Pancreas (tissue), 10 donors: Measurements from ENCODE around the gene XYLT1. TPM values are rescaled to one million over a fixed set of nuclear protein-coding genes. Genes with fewer than 3 reads are reported as not detected.
A peak's percentile ranks its signal among the peaks of the same experiment; 100 is the strongest.

Experiments
- ATAC-seq, 4 donors: fragments of 200-7000 bp; cut with Tn5 transposase; one replicate each; pipeline versions ENCODE4 v1.8.0 to v1.9.1; 2020; ENCODE audit warnings: mild to moderate bottlenecking in 4 of 4, moderate library complexity in 4 of 4
- DNase-seq, 6 donors: peaks; one replicate each; pipeline ENCODE4 v3.0.0-alpha.2; 2020
- FAIRE-seq: peaks from 2 replicates; lab custom pipeline; 2012; peaks lifted over from hg19 to GRCh38; lab: Jason Lieb, UNC
- H3K27ac ChIP-seq, 4 donors: fragments of 200-600 bp; sonication (generic); 1 replicate in 3 of 4; 2 replicates in 1 of 4; pipeline versions ENCODE4 v1.5.0 to v1.8.0; 2020
- H3K27me3 ChIP-seq, 4 donors: fragments of 200-600 bp; one replicate each; pipeline ENCODE4 v1.8.0; 2021
- H3K36me3 ChIP-seq, 3 donors: fragments of 200-600 bp; sonication (generic) in 1 of 3; one replicate each; pipeline versions ENCODE4 v1.5.0 to v1.8.0; 2020 to 2021
- H3K4me1 ChIP-seq, 3 donors: fragments of 200-600 bp; one replicate each; pipeline ENCODE4 v1.8.0; 2021
- H3K4me3 ChIP-seq, 4 donors: fragments of 200-600 bp; sonication (generic) in 2 of 4; one replicate each; pipeline versions ENCODE4 v1.5.0 to v1.8.0; 2020 to 2021
- H3K9me3 ChIP-seq, 4 donors: fragments of 200-600 bp; one replicate each; pipeline ENCODE4 v1.8.0; 2021
- WGBS, 2 donors: extraction: QIAGEN DNeasy Blood & Tissue Kit; methylation state at CpG; one replicate each; pipeline ENCODE4 v1.1.7; 2013; 5-methylcytosine and 5-hydroxymethylcytosine counted together
- intact Hi-C, 3 donors: fragments of 100-400 bp; cut with DNase I; formaldehyde crosslinking; loops; one replicate each; pipeline versions ENCODE4 v1.11.1 to v1.14.2; 2022
- polyA plus RNA-seq, 2 donors: library from polyadenylated mRNA; stranded (reverse); fragments of 200-250 nt; gene quantifications; one replicate each; pipeline ENCODE4 v1.2.3, GENCODE V29; 2013
- total RNA-seq, 6 donors: library from RNA; stranded (reverse); fragmentation: NEBNext Ultra II Directional in 4 of 6; extraction: Animal tissue kit (Norgen Biotek cat#: 25700) in 4 of 6; gene quantifications; one replicate each; pipeline versions ENCODE4 v1.2.1 to v1.2.4, GENCODE V29; 2021 to 2023
- TF ChIP-seq, protein P1 (sequence below), 4 donors: fragments of 200-600 bp; sonication (generic) in 3 of 4; IDR thresholded peaks; one replicate each; pipeline versions ENCODE4 v1.5.0 to v1.8.0; 2021; ENCODE audit warnings: antibody characterized with exemption in 4 of 4
- donor health status: healthy with polysubstance abuse.
- donor health status: DM: no; HTN: no; CAD: no; lungs with moderate emphysema.
- donor health status: DM: no; HTN: no; CAD: no.
- donor health status: control.
- donor health status: control.
- donor health status: Bipolar disorder and iron deficiency.
- donor health status: DM: yes; HTN: yes; CAD: no.
- donor health status: DM: no; HTN: no; CAD: no.
- donor health status: DM: no; HTN: no; CAD: no.
- donor health status: DM: yes; HTN: yes; CAD: no.

The XYLT1 gene
- total and polyA plus RNA-seq, 8 donors: 1.6 to 8.2 (median 4.6) TPM

DNA sequence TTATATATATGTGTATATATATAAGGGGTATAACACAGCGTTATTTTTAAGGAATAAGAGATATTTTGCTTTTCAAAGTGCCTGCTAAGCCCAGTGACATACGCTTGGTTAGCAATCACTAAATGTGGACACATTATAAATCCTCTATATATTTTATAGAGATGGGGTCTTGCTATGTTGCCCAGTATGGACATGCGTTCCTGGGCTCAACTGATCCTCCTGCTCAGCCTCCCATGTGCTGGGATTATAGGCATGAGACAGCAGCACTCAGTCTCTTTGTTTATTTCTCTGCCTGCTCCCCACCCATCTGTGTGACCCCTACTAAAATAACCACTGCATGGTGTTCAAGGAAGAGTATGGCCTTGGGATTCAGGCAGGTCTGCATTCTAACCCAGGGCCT is 63.4 kb downstream of the XYLT1 start:
- Histone ChIP-seq H3K4me1 (peaks cover 0 to 6% (median 4%) of the 10 kb centered on the region in 3 donors), H3K27me3 (no peaks in the 10 kb centered on the region), H3K36me3 (no peaks in the 10 kb centered on the region), H3K4me3 (no peak overlapping the region), H3K9me3 (no peaks in the 10 kb centered on the region), H3K27ac (no peak overlapping the region)
- DNase-seq: no peak
- no peak for ATAC-seq
- TF ChIP-seq, protein P1, sequence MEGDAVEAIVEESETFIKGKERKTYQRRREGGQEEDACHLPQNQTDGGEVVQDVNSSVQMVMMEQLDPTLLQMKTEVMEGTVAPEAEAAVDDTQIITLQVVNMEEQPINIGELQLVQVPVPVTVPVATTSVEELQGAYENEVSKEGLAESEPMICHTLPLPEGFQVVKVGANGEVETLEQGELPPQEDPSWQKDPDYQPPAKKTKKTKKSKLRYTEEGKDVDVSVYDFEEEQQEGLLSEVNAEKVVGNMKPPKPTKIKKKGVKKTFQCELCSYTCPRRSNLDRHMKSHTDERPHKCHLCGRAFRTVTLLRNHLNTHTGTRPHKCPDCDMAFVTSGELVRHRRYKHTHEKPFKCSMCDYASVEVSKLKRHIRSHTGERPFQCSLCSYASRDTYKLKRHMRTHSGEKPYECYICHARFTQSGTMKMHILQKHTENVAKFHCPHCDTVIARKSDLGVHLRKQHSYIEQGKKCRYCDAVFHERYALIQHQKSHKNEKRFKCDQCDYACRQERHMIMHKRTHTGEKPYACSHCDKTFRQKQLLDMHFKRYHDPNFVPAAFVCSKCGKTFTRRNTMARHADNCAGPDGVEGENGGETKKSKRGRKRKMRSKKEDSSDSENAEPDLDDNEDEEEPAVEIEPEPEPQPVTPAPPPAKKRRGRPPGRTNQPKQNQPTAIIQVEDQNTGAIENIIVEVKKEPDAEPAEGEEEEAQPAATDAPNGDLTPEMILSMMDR (IDR thresholded peaks at IDR 0.05): no peak
- WGBS, 2 donors: 95 to 96% methylated on average over 3 of the region's 3 CpGs
- no peak for FAIRE-seq
- intact Hi-C loops: no loop called here

DNA sequence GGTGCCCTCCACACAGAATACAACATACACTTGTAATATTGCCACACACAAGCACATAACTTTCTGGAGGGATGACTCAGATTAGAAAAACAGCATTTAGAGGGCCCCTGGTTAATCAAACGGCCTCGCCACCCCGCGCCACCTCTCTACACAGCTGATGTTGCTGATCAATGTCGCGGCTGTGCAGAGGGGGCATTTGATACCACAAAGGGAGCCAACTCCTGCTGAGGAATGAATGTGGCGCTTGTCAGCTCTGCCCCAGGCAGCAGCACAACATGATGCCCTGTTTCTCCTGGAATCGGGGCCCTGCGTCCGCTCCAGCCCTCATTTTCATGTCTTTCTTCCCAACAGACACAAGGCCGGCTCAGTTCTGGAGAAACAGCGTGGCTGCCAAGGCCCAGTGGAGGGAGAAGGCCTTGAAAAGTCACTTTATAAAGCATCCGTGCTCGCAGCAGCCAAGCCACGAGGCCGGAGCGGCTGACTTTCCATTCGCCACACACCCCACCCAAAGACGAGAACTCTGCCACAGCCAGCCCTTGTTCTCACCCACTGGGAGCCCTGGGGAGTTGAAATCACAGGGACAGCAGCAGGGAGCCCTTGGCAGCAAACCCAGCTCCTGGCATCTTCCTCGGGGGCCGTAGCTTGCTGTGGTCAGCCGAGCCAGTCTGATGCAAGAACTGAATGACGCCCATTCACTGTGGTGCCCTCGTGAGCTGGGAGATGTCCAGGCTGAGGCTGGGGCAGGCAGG is 65.6 kb downstream of the XYLT1 start:
- ATAC-seq (peak; percentile 55 to 76 (median 72)), DNase-seq (peak; percentile 19 to 72 (median 42)), FAIRE-seq (no peak)
- no peaks in the 10 kb centered on the region for H3K36me3 ChIP-seq
- peak overlapping the region; percentile 14 to 66 (median 36) for H3K27ac ChIP-seq
- peaks cover 0 to 4% (median 1%) of the 10 kb centered on the region in 3 donors for H3K4me1 ChIP-seq
- H3K27me3 ChIP-seq: no peaks in the 10 kb centered on the region
- TF ChIP-seq, protein P1 (IDR thresholded peaks at IDR 0.05): no peak
- 67 to 71% methylated on average over 24 of the region's 24 CpGs for WGBS, 2 donors
- H3K4me3 ChIP-seq: no peak overlapping the region
- intact Hi-C loops: no loop called here
- no peaks in the 10 kb centered on the region for H3K9me3 ChIP-seq

DNA sequence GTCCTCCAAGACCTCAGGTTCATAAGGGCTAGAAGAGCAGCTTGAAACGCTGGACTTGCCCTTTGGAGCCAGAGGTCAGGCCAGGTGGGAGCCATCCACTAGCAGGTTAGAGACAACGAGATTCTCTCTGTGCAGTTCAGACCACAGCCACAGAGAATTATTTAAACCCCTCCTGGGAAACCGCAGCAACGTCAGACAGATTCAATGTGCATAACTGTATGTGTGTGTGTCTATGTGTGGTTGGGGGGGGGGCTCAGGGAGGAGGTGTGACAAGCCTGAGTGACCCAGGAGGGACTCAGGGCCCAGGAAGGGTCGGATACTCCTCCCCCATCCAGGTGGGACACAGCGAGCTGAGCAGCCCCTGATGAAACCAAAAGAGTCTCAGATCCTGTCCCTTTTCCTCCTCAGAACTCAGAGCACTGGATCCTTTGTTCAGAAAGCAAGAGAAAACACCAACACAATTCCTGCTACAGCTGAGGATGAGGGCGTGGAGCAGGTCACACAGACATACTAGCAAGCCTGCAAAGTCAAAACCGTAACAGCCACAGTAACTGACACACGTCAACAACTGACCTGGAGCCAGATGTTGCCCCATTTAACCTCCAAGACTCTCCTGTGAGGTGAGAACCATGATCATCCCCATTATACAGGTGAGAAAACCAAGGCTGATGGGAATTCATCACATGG is 66.8 kb downstream of the XYLT1 start:
- 96 to 98% methylated on average over 9 of the region's 9 CpGs for WGBS, 2 donors
- peaks cover 0 to 6% (median 4%) of the 10 kb centered on the region in 3 donors for H3K4me1 ChIP-seq
- H3K4me3 ChIP-seq: no peak overlapping the region
- H3K9me3 ChIP-seq: no peaks in the 10 kb centered on the region
- intact Hi-C loops: no loop called here
- ATAC-seq (no peak), DNase-seq (peak in 1 of 6 donors; percentile 10), FAIRE-seq (no peak)
- H3K27ac ChIP-seq: no peak overlapping the region
- TF ChIP-seq, protein P1 (IDR thresholded peaks at IDR 0.05): no peak
- no peaks in the 10 kb centered on the region for H3K27me3 ChIP-seq
- no peaks in the 10 kb centered on the region for H3K36me3 ChIP-seq

- DNase-seq (peak in 1 of 6 donors; percentile 6), ATAC-seq (no peak), FAIRE-seq (no peak)
- Histone ChIP-seq H3K27me3 (no peaks in the 10 kb centered on the region), H3K4me3 (no peak overlapping the region), H3K9me3 (no peaks in the 10 kb centered on the region), H3K36me3 (no peaks in the 10 kb centered on the region), H3K4me1 (peaks cover 0 to 7% (median 5%) of the 10 kb centered on the region in 3 donors), H3K27ac (no peak overlapping the region)
- TF ChIP-seq, protein P1 (IDR thresholded peaks at IDR 0.05): no peak
- intact Hi-C loops: no loop called here
- 52 to 53% methylated on average over 10 of the region's 10 CpGs for WGBS, 2 donors
These were observed 67.5 kb downstream of the XYLT1 start for GRCh38 chr16:17403156-17403809.
